ENCODE data around the gene TMEM168.

- TF ChIP-seq CTCF (IDR thresholded peaks at IDR 0.05; ENCODE audit: borderline replicate concordance, extremely low read depth, low read length, poor library complexity, severe bottlenecking) (no peak), EZH2 (IDR thresholded peaks at IDR 0.05; ENCODE audit: borderline replicate concordance, low read depth, low read length, severe bottlenecking) (no peak)
These were observed 20.1 kb downstream of the TMEM168 start for GRCh38 chr7:112770051-112770450.

Data from DND-41 (cell line).